Measurements from ENCODE around the gene HMCES. TPM values are rescaled to one million over a fixed set of nuclear protein-coding genes. Genes with fewer than 3 reads are reported as not detected.
A peak's percentile ranks its signal among the peaks of the same experiment; 100 is the strongest.

Gene HMCES
- total and polyA plus RNA-seq, 2 of the 13 experiments (the other 11 are each of a cell fraction or from before 2014, with no cell fraction given): 16.1 to 37.5 TPM

DNA sequence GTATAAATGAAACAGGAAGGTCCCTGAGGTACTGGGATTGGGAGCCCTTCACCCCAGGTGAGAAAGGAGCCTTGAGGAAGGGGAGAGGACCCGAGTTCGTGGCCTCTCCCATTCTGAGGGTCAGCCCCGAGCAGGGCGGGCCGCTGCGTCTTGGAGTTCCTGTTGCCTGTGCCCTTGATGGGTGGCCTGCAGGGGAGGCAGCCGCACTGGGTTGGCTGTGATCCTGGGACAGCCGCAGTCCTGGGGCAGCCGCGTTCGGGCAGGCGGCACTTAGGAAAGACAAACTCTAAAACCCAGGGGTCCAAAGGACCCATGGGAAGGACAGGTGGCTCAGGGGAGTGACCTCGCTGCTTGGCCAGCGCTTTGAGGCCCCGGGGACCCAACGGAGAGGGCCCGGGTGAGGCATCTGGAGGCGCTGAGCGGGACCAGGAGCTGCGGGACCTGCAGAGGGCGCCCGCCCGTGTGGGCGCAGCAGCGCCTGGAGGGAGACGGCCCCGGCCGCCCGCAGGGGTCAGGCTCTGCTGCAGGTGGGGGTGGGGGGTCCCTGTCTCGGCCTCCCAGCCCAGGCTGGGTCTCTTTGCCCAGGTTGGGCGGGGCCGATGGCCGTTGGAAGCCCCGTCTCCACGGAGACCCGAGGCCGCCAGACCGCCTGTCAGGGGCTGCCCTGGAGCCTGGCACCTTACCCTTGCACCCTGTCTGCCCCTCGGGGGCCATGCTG lies 65.1 kb downstream of the HMCES start (continued):
- TF ChIP-seq ZNF558 (CRISPR knock-in tag; IDR thresholded peaks at IDR 0.05; ENCODE audit: borderline replicate concordance): no peak
- no peak for TF ChIP-seq ZFP37 (CRISPR knock-in tag; IDR thresholded peaks at IDR 0.05; ENCODE audit: borderline replicate concordance)
- TF ChIP-seq REL (CRISPR knock-in tag; conservative IDR thresholded peaks at IDR 0.05): no peak
- no peak for TF ChIP-seq RCOR2 (CRISPR knock-in tag; IDR thresholded peaks at IDR 0.05)
- no peak; the same call in 1 of the 2 replicates for TF ChIP-seq PHF8 (CRISPR knock-in tag; IDR thresholded peaks at IDR 0.05)
- TF ChIP-seq, protein P1, sequence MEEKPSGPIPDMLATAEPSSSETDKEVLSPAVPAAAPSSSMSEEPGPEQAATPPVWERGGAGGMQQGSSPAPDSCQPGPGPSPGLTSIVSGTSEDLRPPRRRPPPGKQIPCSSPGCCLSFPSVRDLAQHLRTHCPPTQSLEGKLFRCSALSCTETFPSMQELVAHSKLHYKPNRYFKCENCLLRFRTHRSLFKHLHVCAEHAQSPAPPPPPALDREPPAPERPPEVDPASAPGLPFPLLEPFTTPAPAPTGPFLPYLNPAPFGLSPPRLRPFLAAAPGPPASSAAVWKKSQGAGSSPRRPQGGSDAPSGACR (CRISPR knock-in tag; IDR thresholded peaks at IDR 0.05): no peak
- no peak for TF ChIP-seq NFIB (CRISPR knock-in tag; IDR thresholded peaks at IDR 0.05; ENCODE audit: borderline replicate concordance)
- TF ChIP-seq BRCA1 (CRISPR knock-in tag; IDR thresholded peaks at IDR 0.05): no peak
- no peak for TF ChIP-seq ETV5 (CRISPR knock-in tag; IDR thresholded peaks at IDR 0.05; ENCODE audit: borderline replicate concordance)
- no peak for TF ChIP-seq ZNF83 (CRISPR knock-in tag; IDR thresholded peaks at IDR 0.05; ENCODE audit: borderline replicate concordance)
- TF ChIP-seq ZNF207 (IDR thresholded peaks at IDR 0.05; ENCODE audit: borderline replicate concordance): no peak
- TF ChIP-seq ZNF572 (CRISPR knock-in tag; IDR thresholded peaks at IDR 0.05): no peak
- no peak for TF ChIP-seq ZNF512 (CRISPR knock-in tag; IDR thresholded peaks at IDR 0.05)
- no peak for TF ChIP-seq ZC3H13 (CRISPR knock-in tag; IDR thresholded peaks at IDR 0.05)
- TF ChIP-seq ZBTB33 (CRISPR knock-in tag; IDR thresholded peaks at IDR 0.05): peak; percentile 88
- no peak for TF ChIP-seq ZBTB20 (CRISPR knock-in tag; IDR thresholded peaks at IDR 0.05; ENCODE audit: borderline replicate concordance, low read depth)
- TF ChIP-seq PAX8 (CRISPR knock-in tag; IDR thresholded peaks at IDR 0.05; ENCODE audit: borderline replicate concordance): no peak
- no peak for TF ChIP-seq SNAPC2 (CRISPR knock-in tag; IDR thresholded peaks at IDR 0.05)
- TF ChIP-seq TRIM22 (IDR thresholded peaks at IDR 0.05): no peak
- TF ChIP-seq, protein P2, sequence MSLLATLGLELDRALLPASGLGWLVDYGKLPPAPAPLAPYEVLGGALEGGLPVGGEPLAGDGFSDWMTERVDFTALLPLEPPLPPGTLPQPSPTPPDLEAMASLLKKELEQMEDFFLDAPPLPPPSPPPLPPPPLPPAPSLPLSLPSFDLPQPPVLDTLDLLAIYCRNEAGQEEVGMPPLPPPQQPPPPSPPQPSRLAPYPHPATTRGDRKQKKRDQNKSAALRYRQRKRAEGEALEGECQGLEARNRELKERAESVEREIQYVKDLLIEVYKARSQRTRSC (CRISPR knock-in tag; IDR thresholded peaks at IDR 0.05; ENCODE audit: low read depth): no peak
- no peak for TF ChIP-seq ZBTB3 (CRISPR knock-in tag; IDR thresholded peaks at IDR 0.05; ENCODE audit: borderline replicate concordance, low read depth)
- TF ChIP-seq ZNF570 (CRISPR knock-in tag; IDR thresholded peaks at IDR 0.05; ENCODE audit: borderline replicate concordance): no peak
- no peak for TF ChIP-seq ZNF17 (CRISPR knock-in tag; IDR thresholded peaks at IDR 0.05)
- TF ChIP-seq TBP (CRISPR knock-in tag; IDR thresholded peaks at IDR 0.05): no peak
- TF ChIP-seq ZZZ3 (CRISPR knock-in tag; IDR thresholded peaks at IDR 0.05; ENCODE audit: borderline replicate concordance): no peak
